B cell (primary cell): ENCODE data around the gene ADGRV1.

Source experiments
- EZH2 ChIP-seq: IDR thresholded peaks from 2 replicates; pipeline ENCODE4 v1.6.1; 2012; ENCODE audit warnings: borderline replicate concordance, low read depth, mild to moderate bottlenecking, moderate library complexity, low read length; ENCODE audit not compliant: insufficient read depth, poor library complexity, severe bottlenecking
- TF ChIP-seq, protein P1 (sequence below): fragments of 200-600 bp; IDR thresholded peaks from one replicate; pipeline ENCODE4 v1.8.0; 2022; ENCODE audit warnings: antibody characterized with exemption, mild to moderate bottlenecking

- TF ChIP-seq, protein P1, sequence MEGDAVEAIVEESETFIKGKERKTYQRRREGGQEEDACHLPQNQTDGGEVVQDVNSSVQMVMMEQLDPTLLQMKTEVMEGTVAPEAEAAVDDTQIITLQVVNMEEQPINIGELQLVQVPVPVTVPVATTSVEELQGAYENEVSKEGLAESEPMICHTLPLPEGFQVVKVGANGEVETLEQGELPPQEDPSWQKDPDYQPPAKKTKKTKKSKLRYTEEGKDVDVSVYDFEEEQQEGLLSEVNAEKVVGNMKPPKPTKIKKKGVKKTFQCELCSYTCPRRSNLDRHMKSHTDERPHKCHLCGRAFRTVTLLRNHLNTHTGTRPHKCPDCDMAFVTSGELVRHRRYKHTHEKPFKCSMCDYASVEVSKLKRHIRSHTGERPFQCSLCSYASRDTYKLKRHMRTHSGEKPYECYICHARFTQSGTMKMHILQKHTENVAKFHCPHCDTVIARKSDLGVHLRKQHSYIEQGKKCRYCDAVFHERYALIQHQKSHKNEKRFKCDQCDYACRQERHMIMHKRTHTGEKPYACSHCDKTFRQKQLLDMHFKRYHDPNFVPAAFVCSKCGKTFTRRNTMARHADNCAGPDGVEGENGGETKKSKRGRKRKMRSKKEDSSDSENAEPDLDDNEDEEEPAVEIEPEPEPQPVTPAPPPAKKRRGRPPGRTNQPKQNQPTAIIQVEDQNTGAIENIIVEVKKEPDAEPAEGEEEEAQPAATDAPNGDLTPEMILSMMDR, result no peak
- TF ChIP-seq EZH2, result no peak
These were observed 343.6 kb downstream of the ADGRV1 start for GRCh38 chr5:90902170-90902569.
